Measurements from ENCODE around the gene DCAF10.

The DCAF10 gene

GRCh38 chr9:37889536-37889935 is 88.9 kb downstream of the DCAF10 start:
- no peak for TF ChIP-seq CTCF (IDR thresholded peaks at IDR 0.05)

- TF ChIP-seq CTCF (IDR thresholded peaks at IDR 0.05), result no peak
Measured at GRCh38 chr9:37892063-37892462, 91.5 kb downstream of the DCAF10 start.

GRCh38 chr9:37897665-37898064 is 97.1 kb downstream of the DCAF10 start:
- no peak for TF ChIP-seq CTCF (IDR thresholded peaks at IDR 0.05)

GRCh38 chr9:37899041-37899440 is 98.4 kb downstream of the DCAF10 start:
- no peak for TF ChIP-seq CTCF (IDR thresholded peaks at IDR 0.05)

GRCh38 chr9:37902131-37902530 is 101.5 kb downstream of the DCAF10 start:
- no peak for TF ChIP-seq CTCF (IDR thresholded peaks at IDR 0.05)

- TF ChIP-seq CTCF (IDR thresholded peaks at IDR 0.05), result no peak
Measured at GRCh38 chr9:37902796-37903646, 102.4 kb downstream of the DCAF10 start.

GRCh38 chr9:37903647-37904444 is 103.2 kb downstream of the DCAF10 start, which contains the start of gene SLC25A51:
SLC25A51 (minus strand) TSS chr9:37904127; CDS start chr9:37888550, 15,577 bp downstream.
- peak; percentile 92 for TF ChIP-seq CTCF (IDR thresholded peaks at IDR 0.05)

All from LNCAP (cell line).